CD14-positive monocyte (primary cell): ENCODE data around the gene ZNF583. TPM values are rescaled to one million over a fixed set of nuclear protein-coding genes. Genes with fewer than 3 reads are reported as not detected.

Experiments
- DNase-seq, 3 donors: peaks; one replicate each; pipeline ENCODE4 v3.0.0-alpha.2; 2011 to 2022
- H2AFZ ChIP-seq: 2 replicates; pipeline ENCODE4 v1.6.0; 2012; ENCODE audit warnings: mild to moderate bottlenecking, low read depth, low read length, inconsistent platforms; ENCODE audit not compliant: insufficient read depth, poor library complexity, severe bottlenecking
- H3K27ac ChIP-seq, 2 donors: 1 replicate in 1 of 2; 2 replicates in 1 of 2; pipeline ENCODE4 v1.5.1; 2012 to 2013; ENCODE audit warnings: low read length in 2 of 2, control low read depth in 1 of 2, inconsistent platforms in 1 of 2, low read depth in 1 of 2, mild to moderate bottlenecking in 1 of 2
- H3K27me3 ChIP-seq, 2 donors: one replicate each; pipeline versions ENCODE4 v1.6.0 to v1.6.1; 2011 to 2013; ENCODE audit warnings: low read length in 2 of 2; ENCODE audit not compliant: control insufficient read depth in 2 of 2, insufficient read depth in 2 of 2
- H3K36me3 ChIP-seq, 2 donors: replicated peaks in 1 of 2; 1 replicate in 1 of 2; 2 replicates in 1 of 2; pipeline versions ENCODE4 v1.5.1 to v1.6.1; 2012 to 2013; ENCODE audit warnings: low read length in 2 of 2, control low read depth in 1 of 2, inconsistent platforms in 1 of 2, mild to moderate bottlenecking in 1 of 2; ENCODE audit not compliant: insufficient read depth in 2 of 2, control insufficient read depth in 1 of 2
- H3K4me1 ChIP-seq, 2 donors: 1 replicate in 1 of 2; 2 replicates in 1 of 2; pipeline versions ENCODE4 v1.5.1 to v1.6.1; 2012 to 2013; ENCODE audit warnings: low read length in 2 of 2, control low read depth in 1 of 2, inconsistent platforms in 1 of 2, mild to moderate bottlenecking in 1 of 2, moderate library complexity in 1 of 2; ENCODE audit not compliant: insufficient read depth in 2 of 2, control insufficient read depth in 1 of 2
- H3K4me2 ChIP-seq: replicated peaks from 2 replicates; pipeline ENCODE3; 2012; ENCODE audit warnings: low read length, moderate library complexity, mild to moderate bottlenecking; ENCODE audit not compliant: poor library complexity, severe bottlenecking; ENCODE audit errors: extremely low read depth
- H3K4me3 ChIP-seq, 3 experiments: fragments of 200-600 bp in 1 of 3; sonication (generic) in 1 of 3; replicated peaks in 1 of 3; 1 replicate in 2 of 3; 2 replicates in 1 of 3; pipeline ENCODE4 v1.5.1; 2011 to 2013; ENCODE audit warnings: low read length in 3 of 3, mild to moderate bottlenecking in 3 of 3, control low read depth in 2 of 3, low read depth in 2 of 3, inconsistent platforms in 1 of 3, moderate library complexity in 1 of 3
- H3K79me2 ChIP-seq: 2 replicates; pipeline ENCODE4 v1.6.0; 2012; ENCODE audit warnings: mild to moderate bottlenecking, control low read depth, inconsistent platforms, low read length, moderate library complexity; ENCODE audit not compliant: insufficient read depth
- H3K9ac ChIP-seq: 2 replicates; pipeline ENCODE4 v1.6.0; 2017; ENCODE audit warnings: low read length, mild to moderate bottlenecking; ENCODE audit not compliant: insufficient read depth, poor library complexity, severe bottlenecking
- H3K9me3 ChIP-seq, 2 donors: replicated peaks in 1 of 2; 1 replicate in 1 of 2; 2 replicates in 1 of 2; pipeline versions ENCODE4 v1.5.1 to v1.6.1; 2012 to 2013; ENCODE audit warnings: low read length in 2 of 2, control low read depth in 1 of 2; ENCODE audit not compliant: control insufficient read depth in 1 of 2, insufficient read depth in 1 of 2
- H4K20me1 ChIP-seq: 2 replicates; pipeline ENCODE4 v1.6.0; 2012; ENCODE audit warnings: mild to moderate bottlenecking, low read length, control low read depth, moderate library complexity; ENCODE audit not compliant: insufficient read depth
- H3K27ac Mint-ChIP-seq, 7 donors: one replicate each; pipeline ENCODE4 v1.8.0; 2020; ENCODE audit warnings: mild to moderate bottlenecking in 7 of 7, mixed read lengths in 7 of 7, moderate library complexity in 6 of 7, inconsistent platforms in 2 of 7
- H3K27me3 Mint-ChIP-seq, 3 donors: one replicate each; pipeline ENCODE4 v1.8.0; 2021 to 2022; ENCODE audit warnings: low read depth in 3 of 3, mild to moderate bottlenecking in 3 of 3, mixed read lengths in 3 of 3, moderate library complexity in 3 of 3, inconsistent platforms in 1 of 3
- H3K36me3 Mint-ChIP-seq, 2 donors: one replicate each; pipeline ENCODE4 v1.8.0; 2020; ENCODE audit warnings: mixed read lengths in 2 of 2, inconsistent platforms in 1 of 2, mild to moderate bottlenecking in 1 of 2
- H3K4me1 Mint-ChIP-seq: one replicate; pipeline ENCODE4 v1.8.0; 2020; ENCODE audit warnings: mild to moderate bottlenecking, mixed read lengths
- H3K4me3 Mint-ChIP-seq, 2 donors: one replicate each; pipeline ENCODE4 v1.8.0; 2020; ENCODE audit warnings: mild to moderate bottlenecking in 2 of 2, mixed read lengths in 2 of 2, moderate library complexity in 1 of 2
- H3K9me3 Mint-ChIP-seq, 7 donors: one replicate each; pipeline ENCODE4 v1.8.0; 2020 to 2022; ENCODE audit warnings: mixed read lengths in 7 of 7, mild to moderate bottlenecking in 6 of 7, moderate library complexity in 6 of 7, inconsistent platforms in 2 of 7
- CTCF ChIP-seq: fragments of 200-600 bp; IDR thresholded peaks from one replicate; pipeline ENCODE4 v1.8.0; 2022; ENCODE audit warnings: antibody characterized with exemption, mild to moderate bottlenecking
- WGBS: methylation state at CpG from one replicate; pipeline ENCODE4 v1.1.5; 2013; ENCODE audit warnings: missing lambda C conversion rate; ENCODE audit not compliant: insufficient coverage; 5-methylcytosine and 5-hydroxymethylcytosine counted together
- intact Hi-C, 2 donors: fragments of 100-400 bp; cut with micrococcal nuclease; formaldehyde crosslinking; loops; one replicate each; pipeline versions ENCODE4 v1.15.0 to v1.15.1; 2023
- polyA minus RNA-seq: library from RNA; depleted of rRNA, polyadenylated mRNA; stranded (reverse); fragments of >200 nt; gene quantifications from 2 replicates; pipeline ENCODE4 v1.2.3, GENCODE V29; 2012
- polyA plus RNA-seq, 3 donors: library from polyadenylated mRNA; depleted of rRNA in 1 of 3; unstranded in 2 of 3; stranded (reverse) in 1 of 3; fragments of 300-500 nt in 2 of 3; fragments of >200 nt in 1 of 3; fragmentation: Illumina TruSeq in 2 of 3; gene quantifications; 1 replicate in 2 of 3; 2 replicates in 1 of 3; pipeline ENCODE4 v1.2.3, GENCODE V29; 2012 to 2021
- total RNA-seq, 12 experiments: library from RNA in 1 of 12; stranded (reverse) in 1 of 12; fragments of 120-200 nt in 1 of 12; gene quantifications; one replicate each; pipeline ENCODE4 v1.2.4 and lab custom pipeline; 2013 to 2026; ENCODE audit warnings: mixed read lengths in 6 of 12, inconsistent platforms in 1 of 12

ZNF583 gene
- total RNA-seq (2013): 5.1 TPM
- polyA plus RNA-seq (1 to 10 TPM; 1.3 to 6.6 (median 4.0) TPM), polyA minus RNA-seq (0.72 and 1.2 TPM in 2 replicates), total RNA-seq (lab: John Stamatoyannopoulos, UW) (1.1 to 5.0 (median 2.6) reads per million in 11 experiments)

GRCh38 chr19:56403764-56404704, at the start of gene ZNF583:
Gene ZNF583, plus strand, starts transcription at chr19:56404332. Its CDS starts 2,783 bp downstream, at chr19:56407115.
- peaks cover 0 to 5% (median 0%) of the 10 kb centered on the region in 3 donors for H3K27me3 Mint-ChIP-seq
- H3K36me3 Mint-ChIP-seq: peaks cover 26 to 38% of the 10 kb centered on the region in 2 donors
- intact Hi-C loops: loop anchor here (10.0 kb wide), 3 partner anchors 131 to 1781 kb away; partner anchors contain the start of genes ZNF470 (in 2 of the 2), ZFP28 (in 1 of the 2) and ZNF274 (in 1 of the 2)
- TF ChIP-seq CTCF: no peak
- peak within 1 kb of the TSS; percentile 69 to 91 for H3K27ac ChIP-seq
- peak within 1 kb of the TSS; percentile 88 for H3K9ac ChIP-seq
- H2AFZ ChIP-seq: peak within 1 kb of the TSS; percentile 97
- peaks cover 15 to 18% of the 10 kb centered on the region in 2 donors for H3K4me1 ChIP-seq
- H3K36me3 ChIP-seq: peaks cover 20 to 27% of the 10 kb centered on the region in 2 donors
- peaks cover 49 to 74% of the 10 kb centered on the region in 2 donors for H3K9me3 ChIP-seq
- H3K9me3 Mint-ChIP-seq: peaks cover 49 to 92% (median 79%) of the 10 kb centered on the region in 7 donors
- under 1% methylated on average over 63 of the region's 70 CpGs for WGBS
- DNase-seq: peak; percentile 88 to 92 (median 91)
- peak within 1 kb of the TSS; percentile 91 to 94 for H3K4me3 Mint-ChIP-seq
- peaks cover 19% of the 10 kb centered on the region for H3K4me1 Mint-ChIP-seq
- peak within 1 kb of the TSS; percentile 74 to 90 (median 80) for H3K4me3 ChIP-seq
- H4K20me1 ChIP-seq: no peaks in the 10 kb centered on the region
- peak within 1 kb of the TSS; percentile 86 to 98 (median 94) for H3K27ac Mint-ChIP-seq
- H3K4me2 ChIP-seq: peak within 1 kb of the TSS; percentile 88
- peaks cover 9% of the 10 kb centered on the region for H3K79me2 ChIP-seq
- H3K27me3 ChIP-seq: no peaks in the 10 kb centered on the region

- H3K79me2 ChIP-seq: no peaks in the 10 kb centered on the region
- WGBS: no CpG with 5 or more reads among the region's 1 CpG
- H3K27me3 ChIP-seq: no peaks in the 10 kb centered on the region
- no peak for DNase-seq
- Mint-ChIP-seq H3K4me3 (no peak overlapping the region), H3K27me3 (no peaks in the 10 kb centered on the region), H3K27ac (no peak overlapping the region), H3K36me3 (no peaks in the 10 kb centered on the region), H3K9me3 (peaks cover 15 to 35% (median 25%) of the 10 kb centered on the region in 7 donors), H3K4me1 (no peaks in the 10 kb centered on the region)
- intact Hi-C loops: no loop called here
- no peak overlapping the region for H2AFZ ChIP-seq
- H3K4me2 ChIP-seq: no peak overlapping the region
- no peaks in the 10 kb centered on the region for H3K4me1 ChIP-seq
- H4K20me1 ChIP-seq: no peaks in the 10 kb centered on the region
- H3K4me3 ChIP-seq: no peak overlapping the region
- H3K9ac ChIP-seq: no peak overlapping the region
- H3K9me3 ChIP-seq: peaks cover 4 to 10% of the 10 kb centered on the region in 2 donors
- H3K36me3 ChIP-seq: no peaks in the 10 kb centered on the region
- H3K27ac ChIP-seq: no peak overlapping the region
- no peak for TF ChIP-seq CTCF
These were observed 48.6 kb upstream of the ZNF583 start for GRCh38 chr19:56355517-56355916.
